Activated T-cell treated with anti-CD3 and anti-CD28 coated beads, Interleukin-2, amount 50 U/mL, for 4 hours (primary cell): Measurements from ENCODE around the gene ANXA6. TPM values are rescaled to one million over a fixed set of nuclear protein-coding genes. Genes with fewer than 3 reads are reported as not detected.

Experiments used
- ATAC-seq, 2 donors: fragments of 200-7000 bp; cut with Tn5 transposase; one replicate each; pipeline ENCODE4 v1.10.0; 2021
- DNase-seq: peaks from one replicate; pipeline ENCODE4 v3.0.0-alpha.2; 2020
- H3K27me3 Mint-ChIP-seq: one replicate; pipeline ENCODE4 v1.8.0; 2021; ENCODE audit warnings: low read depth, mixed read lengths
- H3K36me3 Mint-ChIP-seq: one replicate; pipeline ENCODE4 v1.8.0; 2022; ENCODE audit warnings: mixed read lengths; ENCODE audit not compliant: insufficient read depth
- H3K4me1 Mint-ChIP-seq: one replicate; pipeline ENCODE4 v1.8.0; 2021; ENCODE audit warnings: low read depth, mixed read lengths
- H3K4me3 Mint-ChIP-seq: one replicate; pipeline ENCODE4 v1.8.0; 2021; ENCODE audit warnings: mild to moderate bottlenecking, moderate library complexity, mixed read lengths
- H3K9me3 Mint-ChIP-seq: one replicate; pipeline ENCODE4 v1.8.0; 2021; ENCODE audit warnings: mixed read lengths
- total RNA-seq, 3 donors: library from RNA; stranded (reverse); gene quantifications; one replicate each; pipeline ENCODE4 v1.2.1, GENCODE V29; 2021

The ANXA6 gene
- total RNA-seq, 3 donors from 2014 or later: 102 to 156 (median 128) TPM

DNA sequence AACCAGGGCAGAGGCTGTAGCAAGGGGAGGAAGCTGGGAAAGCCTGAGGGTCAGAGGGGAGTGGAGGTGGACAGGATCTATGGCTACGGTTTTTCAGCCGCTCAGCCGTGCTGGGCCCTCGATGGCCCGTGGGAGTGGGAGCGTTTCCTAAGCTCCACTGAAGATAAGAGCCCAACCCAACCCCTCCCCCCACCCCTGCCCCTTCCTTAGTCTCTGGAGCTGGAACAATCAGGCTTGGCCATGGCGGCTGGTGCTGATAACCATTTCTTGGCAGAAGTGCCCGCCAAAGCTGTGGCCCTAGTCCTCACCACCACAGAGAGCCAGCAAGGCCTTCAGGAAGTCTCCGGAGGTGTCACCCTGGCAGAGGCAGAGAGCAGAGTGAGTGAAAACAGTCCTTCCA is 56.4 kb downstream of the ANXA6 start:
- Mint-ChIP-seq H3K4me1 (peaks cover 36% of the 10 kb centered on the region), H3K36me3 (peaks cover 33% of the 10 kb centered on the region), H3K27me3 (no peaks in the 10 kb centered on the region), H3K9me3 (no peaks in the 10 kb centered on the region), H3K4me3 (no peak overlapping the region)
- ATAC-seq (no peak), DNase-seq (no peak)

DNA sequence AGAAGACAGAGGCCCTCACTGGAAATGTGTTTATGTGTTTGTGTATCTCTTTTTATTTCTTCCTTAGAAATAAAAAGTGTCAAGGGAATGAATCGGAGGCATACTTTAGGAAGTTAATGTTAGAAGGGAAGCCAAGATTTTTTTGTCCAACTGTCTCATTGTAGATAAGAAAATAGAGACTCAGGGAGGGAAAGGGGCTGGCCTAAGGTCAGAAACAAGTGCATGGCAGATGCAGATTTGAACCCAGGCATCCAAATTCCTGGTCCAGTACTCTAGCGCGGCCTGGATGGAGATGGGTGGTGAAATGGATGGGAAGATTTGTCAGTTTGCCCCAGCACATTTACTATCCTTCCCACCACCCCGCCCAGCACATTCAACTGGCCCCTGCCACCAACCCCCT is 56.9 kb downstream of the ANXA6 start:
- DNase-seq (no peak), ATAC-seq (no peak)
- Mint-ChIP-seq H3K4me3 (no peak overlapping the region), H3K36me3 (peaks cover 31% of the 10 kb centered on the region), H3K4me1 (peaks cover 41% of the 10 kb centered on the region), H3K27me3 (no peaks in the 10 kb centered on the region), H3K9me3 (no peaks in the 10 kb centered on the region)

DNA sequence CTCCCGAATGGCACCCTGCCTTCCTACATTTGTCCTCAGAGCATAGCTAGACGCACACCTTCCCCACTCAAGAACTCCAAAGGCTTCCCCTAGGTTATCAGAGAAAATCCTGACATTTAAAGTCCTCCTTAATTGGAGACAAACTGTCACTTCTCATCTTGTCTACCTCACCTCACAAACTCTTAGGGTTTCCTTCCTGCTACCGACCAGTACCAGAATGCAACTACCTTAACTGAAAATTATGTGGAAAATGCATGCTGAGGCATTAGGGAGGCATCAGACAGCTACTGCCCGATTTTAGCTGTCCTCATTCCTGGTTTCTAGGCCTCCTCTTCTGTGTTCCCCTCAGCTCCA is 58.8 kb downstream of the ANXA6 start:
- DNase-seq: no peak
- peaks cover 60% of the 10 kb centered on the region for H3K4me1 Mint-ChIP-seq
- H3K27me3 Mint-ChIP-seq: no peaks in the 10 kb centered on the region
- H3K9me3 Mint-ChIP-seq: no peaks in the 10 kb centered on the region
- H3K4me3 Mint-ChIP-seq: no peak overlapping the region
- ATAC-seq: no peak
- peaks cover 23% of the 10 kb centered on the region for H3K36me3 Mint-ChIP-seq

DNA sequence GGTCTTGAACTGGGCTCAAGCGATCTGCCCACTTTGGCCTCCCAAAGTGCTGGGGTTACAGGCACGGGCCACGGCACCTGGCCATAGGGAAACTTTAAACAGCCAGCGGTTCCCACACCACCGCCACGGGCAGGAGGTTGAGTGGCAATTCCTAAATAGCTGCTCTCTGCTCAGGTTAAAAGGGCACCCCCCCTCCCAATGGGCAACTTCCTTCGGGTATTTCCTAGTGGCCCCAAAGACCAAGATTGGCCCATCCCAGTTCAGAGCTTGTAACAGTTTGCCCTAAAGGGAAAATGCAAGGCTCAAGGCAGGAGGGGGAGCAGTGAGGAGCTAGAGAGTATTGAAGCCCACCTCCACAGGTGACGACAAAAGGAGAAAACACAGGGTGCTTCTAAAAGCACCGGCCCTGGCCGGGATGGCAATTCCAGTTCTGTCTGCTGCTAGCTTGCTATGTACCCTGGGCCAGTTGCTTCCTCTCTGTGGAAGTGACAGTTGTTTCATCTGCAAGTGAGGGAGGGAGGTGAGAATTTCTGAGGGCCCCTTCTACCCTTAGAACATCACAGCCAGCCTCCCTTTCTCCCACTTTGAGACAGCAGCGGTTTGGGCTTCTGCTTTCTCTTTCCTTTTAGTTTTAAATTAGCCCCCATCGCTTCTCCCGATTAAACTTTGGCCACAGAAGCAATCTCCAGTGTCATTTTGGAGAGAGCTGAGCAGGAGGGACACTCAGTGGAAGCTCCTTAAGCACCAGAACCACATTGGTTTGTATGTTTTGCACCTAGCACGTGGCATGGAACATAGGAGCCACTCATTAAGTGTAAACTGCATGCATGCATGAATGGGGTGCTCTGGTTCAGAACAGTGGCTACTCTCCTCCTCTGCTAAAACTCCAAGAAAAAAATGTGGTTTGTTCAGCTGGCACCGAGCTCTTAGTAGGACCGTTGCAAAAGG is 59.5 kb downstream of the ANXA6 start:
- ATAC-seq (peak; percentile 72 to 81), DNase-seq (no peak)
- Mint-ChIP-seq H3K4me1 (peaks cover 67% of the 10 kb centered on the region), H3K4me3 (peak overlapping the region; percentile 41), H3K36me3 (peaks cover 19% of the 10 kb centered on the region), H3K27me3 (no peaks in the 10 kb centered on the region), H3K9me3 (no peaks in the 10 kb centered on the region)

DNA sequence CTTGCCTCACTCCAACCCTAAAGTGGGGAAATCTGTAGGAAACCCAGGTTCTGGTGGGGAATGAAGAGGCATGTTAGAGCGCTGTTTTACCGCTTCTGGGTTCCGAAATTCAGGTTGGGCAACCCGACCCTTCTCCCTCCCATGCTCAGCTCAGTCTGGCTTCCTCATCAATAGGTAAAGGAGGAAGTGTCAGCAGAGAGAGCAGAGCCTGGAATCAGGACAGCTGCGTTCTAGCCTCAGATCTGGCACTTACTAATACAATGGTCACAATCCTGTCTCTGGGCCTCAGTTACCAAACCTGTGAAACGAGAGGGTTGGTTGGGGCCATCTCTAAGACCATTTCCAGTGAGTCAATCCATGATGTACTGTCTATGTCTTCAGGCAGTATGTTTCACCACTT is 60.5 kb downstream of the ANXA6 start:
- DNase-seq: no peak
- H3K4me3 Mint-ChIP-seq: no peak overlapping the region
- H3K9me3 Mint-ChIP-seq: no peaks in the 10 kb centered on the region

DNA sequence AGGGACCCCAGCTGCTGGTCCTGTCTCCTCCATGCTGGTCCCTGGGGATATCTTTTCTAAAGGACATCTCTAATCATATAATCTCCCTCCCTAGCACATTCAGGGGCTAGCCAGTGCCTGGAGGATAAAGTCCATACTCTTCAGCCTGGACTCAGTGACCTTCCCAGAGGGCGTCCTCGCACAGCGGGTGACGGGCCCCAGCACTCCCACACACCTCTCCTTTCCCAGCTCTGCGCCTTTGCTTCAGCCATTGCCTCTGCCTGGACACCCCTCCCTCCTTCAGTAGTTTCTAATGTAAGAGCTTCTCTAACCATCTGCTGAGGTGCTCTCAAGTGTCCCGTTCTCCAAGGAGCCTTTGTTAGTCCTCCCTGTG is 61.6 kb downstream of the ANXA6 start:
- H3K27me3 Mint-ChIP-seq: no peaks in the 10 kb centered on the region
- H3K36me3 Mint-ChIP-seq: peaks cover 16% of the 10 kb centered on the region
- H3K4me3 Mint-ChIP-seq: no peak overlapping the region
- ATAC-seq (no peak), DNase-seq (no peak)
- H3K9me3 Mint-ChIP-seq: no peaks in the 10 kb centered on the region
- peaks cover 78% of the 10 kb centered on the region for H3K4me1 Mint-ChIP-seq

More for the DNA sequence above, 60.5 kb downstream of the ANXA6 start:
- ATAC-seq: no peak
- H3K36me3 Mint-ChIP-seq: peaks cover 16% of the 10 kb centered on the region
- H3K4me1 Mint-ChIP-seq: peaks cover 73% of the 10 kb centered on the region
- no peaks in the 10 kb centered on the region for H3K27me3 Mint-ChIP-seq

DNA sequence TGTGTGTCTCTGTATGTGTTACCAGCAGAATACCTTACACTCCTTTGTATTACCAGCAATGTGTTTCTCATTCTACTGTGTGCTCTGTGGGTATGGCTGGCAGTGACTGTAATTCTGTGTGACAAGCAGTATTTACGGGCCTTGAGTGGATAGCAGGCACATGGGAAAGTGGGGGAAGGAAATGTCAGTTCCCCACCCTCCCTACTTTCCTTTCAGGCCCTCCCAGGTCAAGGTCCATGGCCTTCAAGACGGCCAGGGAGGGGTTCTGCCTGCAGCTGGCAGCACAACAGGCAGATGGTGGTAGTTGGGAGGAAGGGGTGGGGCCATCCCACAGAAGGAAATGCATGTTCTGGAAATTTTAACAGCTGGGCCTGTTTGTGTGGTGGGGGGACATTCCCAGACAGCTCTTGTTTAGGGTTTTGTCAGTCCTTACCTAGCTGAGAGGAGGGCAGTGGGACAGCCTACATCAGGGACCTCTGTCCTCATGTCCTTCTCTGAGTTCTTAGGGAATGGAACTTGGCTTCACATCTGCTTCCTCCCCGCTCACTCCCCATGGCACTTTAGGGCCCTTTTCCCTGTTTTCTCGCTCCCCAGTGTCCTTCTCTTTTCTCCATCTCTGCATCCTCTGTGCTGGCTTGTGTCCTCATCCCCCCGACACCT is 62.1 kb downstream of the ANXA6 start:
- no peak overlapping the region for H3K4me3 Mint-ChIP-seq

DNA sequence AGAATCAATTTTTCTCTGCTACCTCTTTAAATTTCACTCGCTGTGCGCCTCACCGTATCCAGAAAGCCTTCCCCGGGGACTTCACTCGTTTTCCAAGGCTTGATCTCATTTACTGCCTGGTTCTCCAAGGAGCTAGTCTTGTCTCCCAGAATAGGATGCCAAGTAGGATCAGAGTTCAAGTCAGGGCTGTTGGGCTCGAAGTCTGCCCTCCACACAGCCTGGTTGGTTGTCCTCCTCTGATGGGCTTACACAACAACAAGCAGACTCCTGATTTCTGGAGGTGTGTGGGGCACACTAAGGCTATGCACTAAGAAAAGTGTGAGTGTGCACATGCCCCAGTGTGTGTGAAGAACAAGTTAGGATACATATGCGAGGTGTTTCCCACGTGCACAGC is 62.7 kb downstream of the ANXA6 start:
- ATAC-seq: no peak

More for the DNA sequence above, 62.1 kb downstream of the ANXA6 start:
- DNase-seq (no peak), ATAC-seq (no peak)
- Mint-ChIP-seq H3K4me1 (peaks cover 80% of the 10 kb centered on the region), H3K27me3 (no peaks in the 10 kb centered on the region), H3K36me3 (peaks cover 13% of the 10 kb centered on the region), H3K9me3 (no peaks in the 10 kb centered on the region)

DNA sequence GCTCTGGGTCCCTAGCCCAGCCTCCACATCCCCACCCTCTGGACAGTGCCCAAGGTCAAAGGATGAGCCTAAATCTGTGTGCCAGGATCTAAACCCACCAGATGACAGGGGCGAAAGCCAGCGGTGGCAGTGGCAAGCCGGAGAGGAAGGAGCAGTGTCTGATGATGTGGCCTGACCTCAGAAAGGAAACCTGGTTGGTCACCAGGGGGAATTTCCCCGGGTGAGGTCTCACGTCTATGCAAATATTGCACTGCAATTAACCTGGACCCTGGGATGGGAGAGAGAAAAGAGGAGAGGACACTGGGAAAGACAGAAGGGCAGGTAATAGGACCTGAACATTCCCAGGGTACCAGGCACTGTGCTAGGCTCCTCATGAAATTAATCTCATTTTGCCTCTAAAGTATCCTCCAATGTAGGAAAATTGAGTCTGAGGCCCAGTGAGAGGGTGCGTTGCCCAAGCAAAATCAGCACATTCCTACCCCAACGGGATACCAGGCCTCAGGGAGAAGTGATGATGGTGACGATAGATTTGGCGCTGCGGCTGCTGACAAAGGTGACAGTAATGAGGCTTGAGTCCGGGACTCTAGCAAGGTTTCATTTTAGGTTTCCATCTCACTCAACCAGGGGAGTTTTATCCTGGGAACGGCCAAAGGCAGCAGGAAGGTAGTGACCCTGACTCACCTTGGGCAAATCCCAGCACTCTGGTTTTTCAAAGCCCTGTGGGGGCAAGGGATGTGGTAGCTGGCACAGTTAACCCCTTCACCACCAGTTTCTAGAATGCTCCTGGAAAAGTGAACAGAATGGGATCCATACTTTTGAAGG is 63.3 kb downstream of the ANXA6 start:
- H3K36me3 Mint-ChIP-seq: peaks cover 4% of the 10 kb centered on the region
- peak overlapping the region; percentile 69 for H3K4me3 Mint-ChIP-seq
- no peaks in the 10 kb centered on the region for H3K27me3 Mint-ChIP-seq
- ATAC-seq (peak; percentile 67 to 70), DNase-seq (peak; percentile 35)
- H3K4me1 Mint-ChIP-seq: peaks cover 73% of the 10 kb centered on the region
- no peaks in the 10 kb centered on the region for H3K9me3 Mint-ChIP-seq

More for the DNA sequence above, 62.7 kb downstream of the ANXA6 start:
- H3K27me3 Mint-ChIP-seq: no peaks in the 10 kb centered on the region
- H3K4me1 Mint-ChIP-seq: peaks cover 78% of the 10 kb centered on the region
- H3K4me3 Mint-ChIP-seq: peak overlapping the region; percentile 69
- H3K36me3 Mint-ChIP-seq: peaks cover 8% of the 10 kb centered on the region
- H3K9me3 Mint-ChIP-seq: no peaks in the 10 kb centered on the region
- no peak for DNase-seq

DNA sequence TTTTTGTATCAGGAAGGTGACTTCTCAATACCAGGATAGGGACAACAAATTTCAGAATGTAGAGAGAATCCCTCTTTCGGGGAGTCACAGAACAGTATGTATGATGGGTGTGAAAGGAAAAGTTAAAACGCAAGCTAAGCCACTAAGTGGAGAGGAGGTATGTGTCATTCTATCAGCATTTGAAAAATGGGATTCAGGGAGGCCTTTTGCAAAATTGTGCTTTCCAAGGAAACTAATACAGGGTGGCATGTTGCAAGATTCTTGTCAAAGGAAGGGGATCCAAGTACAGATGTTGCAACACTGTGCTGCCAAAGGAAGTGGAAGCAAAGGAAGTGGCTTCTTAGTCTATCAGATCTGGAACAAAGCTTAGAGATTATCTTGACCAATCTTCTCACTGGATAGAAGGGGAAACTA is 64.1 kb downstream of the ANXA6 start:
- Mint-ChIP-seq H3K36me3 (no peaks in the 10 kb centered on the region), H3K27me3 (no peaks in the 10 kb centered on the region), H3K4me1 (peaks cover 65% of the 10 kb centered on the region), H3K9me3 (no peaks in the 10 kb centered on the region), H3K4me3 (peak overlapping the region; percentile 69)
- peak in 1 of 2 donors; percentile 7 for ATAC-seq
- DNase-seq: no peak

DNA sequence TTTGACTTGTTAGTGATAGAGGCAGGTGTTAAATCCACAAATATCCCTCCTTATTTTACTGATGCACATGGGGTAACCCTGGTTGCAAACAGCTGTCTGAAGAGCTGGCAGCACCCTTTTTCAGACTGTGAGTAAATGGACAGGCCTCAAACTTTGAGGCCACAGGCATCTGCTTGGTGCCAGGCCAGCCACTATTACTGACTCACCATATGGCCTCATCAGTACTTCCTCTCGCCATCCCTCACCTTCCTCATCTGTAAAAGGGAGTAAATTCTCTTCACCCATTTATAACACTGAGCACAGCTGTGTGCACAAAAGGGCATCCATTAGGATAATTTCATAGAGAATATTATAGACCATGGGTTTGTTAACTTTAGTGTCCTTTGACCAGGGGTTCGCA is 64.8 kb downstream of the ANXA6 start:
- H3K9me3 Mint-ChIP-seq: no peaks in the 10 kb centered on the region
- ATAC-seq (no peak), DNase-seq (no peak)
- H3K4me3 Mint-ChIP-seq: no peak overlapping the region
- H3K36me3 Mint-ChIP-seq: no peaks in the 10 kb centered on the region
- H3K27me3 Mint-ChIP-seq: no peaks in the 10 kb centered on the region
- peaks cover 58% of the 10 kb centered on the region for H3K4me1 Mint-ChIP-seq

DNA sequence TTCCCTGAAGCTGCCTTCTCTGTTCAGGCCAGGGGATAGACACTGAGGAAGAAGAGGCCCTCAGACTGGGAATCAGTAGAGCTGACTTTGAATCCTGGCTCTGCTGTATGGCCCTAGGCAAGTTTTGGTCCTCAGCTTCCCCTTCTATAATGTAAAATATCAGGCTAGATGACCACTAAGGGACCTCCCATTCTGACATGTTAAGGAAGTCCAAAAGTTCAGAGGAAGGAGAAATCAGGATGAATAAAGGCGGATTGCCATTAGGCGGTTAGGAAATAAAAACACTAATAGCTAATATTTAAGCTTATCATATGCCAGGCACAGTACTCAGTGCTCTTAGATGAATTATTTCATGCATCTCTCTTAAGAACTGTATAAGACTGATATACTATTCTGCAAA is 67.9 kb downstream of the ANXA6 start:
- peaks cover 58% of the 10 kb centered on the region for H3K4me1 Mint-ChIP-seq
- ATAC-seq (no peak), DNase-seq (no peak)
- no peaks in the 10 kb centered on the region for H3K9me3 Mint-ChIP-seq
- no peaks in the 10 kb centered on the region for H3K27me3 Mint-ChIP-seq
- H3K36me3 Mint-ChIP-seq: no peaks in the 10 kb centered on the region
- no peak overlapping the region for H3K4me3 Mint-ChIP-seq

DNA sequence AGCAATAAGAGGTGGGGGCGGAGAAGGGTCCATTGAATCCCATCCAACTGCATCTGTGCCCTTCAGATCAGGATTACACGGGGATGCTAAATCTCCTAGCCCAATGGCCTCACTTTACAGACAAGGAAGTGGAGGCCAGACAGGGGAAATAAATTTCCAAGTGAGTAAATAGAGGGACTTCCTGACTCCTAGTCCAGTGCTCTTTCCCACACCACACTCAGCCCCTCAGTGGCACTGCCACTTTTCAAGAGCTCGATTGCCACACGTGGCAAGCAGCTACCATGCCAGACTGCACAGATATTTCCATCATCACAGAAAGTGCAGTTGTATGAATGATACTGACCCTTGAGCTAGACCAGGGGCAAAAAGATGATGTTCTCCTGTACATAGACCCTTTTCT is 68.6 kb downstream of the ANXA6 start:
- no peak overlapping the region for H3K4me3 Mint-ChIP-seq
- no peaks in the 10 kb centered on the region for H3K9me3 Mint-ChIP-seq

DNA sequence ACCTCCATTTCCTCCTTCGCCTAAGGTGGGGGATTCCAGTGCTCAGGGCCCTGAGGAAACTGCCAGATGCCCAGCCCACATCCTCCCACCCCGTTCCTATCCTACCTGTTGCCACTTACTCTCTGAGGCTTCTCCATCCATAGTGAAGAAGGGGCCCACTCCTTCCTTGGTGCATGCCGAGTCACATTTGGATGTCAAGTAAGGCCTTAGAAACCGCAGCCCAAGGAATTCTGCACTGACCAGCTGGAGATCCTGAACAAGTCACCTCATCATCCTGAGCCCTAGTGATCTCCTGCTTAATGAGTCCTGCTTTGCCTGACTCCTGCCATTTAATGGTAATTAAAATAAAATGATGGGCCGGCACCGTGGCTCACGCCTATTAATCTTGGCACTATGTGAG is 70.1 kb downstream of the ANXA6 start:
- ATAC-seq: no peak
- no peaks in the 10 kb centered on the region for H3K9me3 Mint-ChIP-seq
- H3K4me1 Mint-ChIP-seq: peaks cover 56% of the 10 kb centered on the region
- H3K27me3 Mint-ChIP-seq: no peaks in the 10 kb centered on the region
- no peaks in the 10 kb centered on the region for H3K36me3 Mint-ChIP-seq
- DNase-seq: no peak
- peak overlapping the region; percentile 82 for H3K4me3 Mint-ChIP-seq

More for the DNA sequence above, 68.6 kb downstream of the ANXA6 start:
- H3K36me3 Mint-ChIP-seq: no peaks in the 10 kb centered on the region
- DNase-seq (no peak), ATAC-seq (no peak)
- H3K27me3 Mint-ChIP-seq: no peaks in the 10 kb centered on the region
- H3K4me1 Mint-ChIP-seq: peaks cover 56% of the 10 kb centered on the region
